Head of caudate nucleus (tissue), 42 donors: Measurements from ENCODE around the gene TMBIM1.
A peak's percentile ranks its signal among the peaks of the same experiment; 100 is the strongest.
"Not testable (repeated sequence)": the region's sequence is repeated elsewhere in the genome, so short reads cannot be mapped to it uniquely, and the experiment has no call there.

ENCODE experiments used
- DNase-seq, 42 donors: peaks; one replicate each; pipeline versions ENCODE4 v3.0.0 to v3.0.0-alpha.2; 2020 to 2021; ENCODE audit warnings: mixed read lengths in 7 of 42
- intact Hi-C: fragments of 100-400 bp; cut with DNase I; formaldehyde crosslinking; loops from one replicate; pipeline ENCODE4 v1.15.0; 2022

Gene TMBIM1

GRCh38 chr2:218320704-218321336, 28.5 kb upstream of the TMBIM1 start:
- intact Hi-C loops, result no loop called here
- no peak for DNase-seq

GRCh38 chr2:218319813-218320365, 27.6 kb upstream of the TMBIM1 start:
- DNase-seq, result no peak
- intact Hi-C loops, result no loop called here

GRCh38 chr2:218318241-218318640, 25.9 kb upstream of the TMBIM1 start:
- intact Hi-C loops, result no loop called here
- DNase-seq, result no peak

- no peak for DNase-seq
- intact Hi-C loops, result no loop called here
These were observed 25.5 kb upstream of the TMBIM1 start for GRCh38 chr2:218317835-218318234.

DNA sequence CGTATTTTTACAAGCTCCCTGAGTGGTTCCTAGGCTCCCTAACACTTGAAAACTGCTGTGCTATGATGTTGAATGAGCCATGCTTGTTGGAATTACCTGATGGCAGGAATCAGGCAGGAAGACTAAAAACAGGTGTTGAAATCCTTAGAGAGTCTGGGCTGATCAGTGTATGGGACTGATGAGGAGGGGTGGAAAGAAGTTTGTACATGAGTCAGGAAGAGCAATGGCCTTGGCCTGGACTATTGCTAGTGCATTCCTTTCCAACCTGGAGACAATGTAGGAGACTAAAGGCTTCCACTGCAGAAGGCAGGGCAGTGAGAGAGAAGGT, 25.0 kb upstream of the TMBIM1 start:
- intact Hi-C loops, result no loop called here
- DNase-seq, result no peak

GRCh38 chr2:218315397-218315796, 23.1 kb upstream of the TMBIM1 start:
- intact Hi-C loops, result no loop called here

GRCh38 chr2:218314764-218315163, 22.5 kb upstream of the TMBIM1 start:
- intact Hi-C loops, DNase-seq: not testable (repeated sequence)

More at GRCh38 chr2:218315397-218315796, 23.1 kb upstream of the TMBIM1 start:
- no peak for DNase-seq

GRCh38 chr2:218313356-218313755, 21.1 kb upstream of the TMBIM1 start:
- intact Hi-C loops, result no loop called here
- no peak for DNase-seq

DNA sequence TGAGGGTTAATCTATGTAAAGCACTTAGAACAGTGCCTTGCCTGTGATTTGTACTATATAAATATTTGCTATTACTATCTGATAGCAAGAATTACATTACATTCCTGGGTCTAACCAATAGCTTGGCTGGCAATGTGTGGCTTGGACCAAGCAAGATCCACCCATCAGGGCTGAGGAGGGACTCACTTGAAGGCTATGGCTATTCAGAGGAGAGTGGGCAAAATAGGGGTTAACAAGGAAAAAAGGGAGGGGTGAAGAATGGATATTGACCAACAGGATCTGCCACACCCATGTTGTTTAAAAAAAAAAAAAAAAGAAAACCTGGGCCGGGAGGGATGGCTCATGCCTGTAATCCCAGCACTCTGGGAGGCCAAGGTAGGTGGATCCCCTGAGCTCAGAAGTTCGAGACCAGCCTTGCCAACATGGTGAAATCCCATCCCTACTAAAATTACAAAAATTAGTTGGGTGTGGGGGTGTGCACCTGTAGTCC, 20.0 kb upstream of the TMBIM1 start:
- intact Hi-C loops, result no loop called here
- DNase-seq, result no peak

DNA sequence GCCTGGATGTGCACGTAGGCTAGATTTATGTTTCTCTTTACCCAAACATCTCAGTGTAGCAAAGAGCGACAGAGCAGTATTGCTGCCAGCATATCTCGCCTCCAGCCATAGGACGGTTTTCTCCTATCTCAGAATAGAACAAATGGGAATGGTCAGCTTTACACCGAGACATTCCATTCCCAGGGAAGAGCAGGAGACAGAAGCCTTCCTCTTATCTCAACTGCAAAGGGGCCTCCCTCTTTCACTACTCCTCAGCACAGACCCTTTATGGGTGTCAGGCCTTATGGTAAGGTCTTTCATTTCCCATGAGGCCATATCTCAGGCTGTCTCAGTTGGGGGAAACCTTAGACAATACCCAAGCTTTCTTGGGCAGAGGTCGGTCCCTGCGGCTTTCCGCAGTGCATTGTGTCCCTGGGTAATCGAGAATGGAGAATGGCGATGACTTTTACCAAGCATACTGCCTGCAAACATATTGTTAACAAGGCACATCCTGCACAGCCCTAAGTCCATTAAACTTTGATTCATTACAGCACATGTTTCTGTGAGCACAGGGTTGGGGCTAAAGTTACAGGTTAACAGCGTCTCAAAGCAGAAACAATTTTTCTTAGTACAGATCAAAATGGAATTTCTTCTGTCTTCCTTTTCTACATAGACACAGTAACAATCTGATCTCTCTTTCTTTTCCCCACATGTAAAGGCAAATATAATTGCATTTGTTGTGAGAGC, 19.4 kb upstream of the TMBIM1 start:
- intact Hi-C loops, DNase-seq: not testable (repeated sequence)

- DNase-seq, result no peak
These were observed 18.7 kb upstream of the TMBIM1 start for GRCh38 chr2:218310853-218311540.

GRCh38 chr2:218307415-218308090, 15.2 kb upstream of the TMBIM1 start:
- no peak for DNase-seq
- intact Hi-C loops, result loop anchor here (10.0 kb wide), 1 partner anchor 47 kb away; the partner anchor contains the start of gene CATIP

More at GRCh38 chr2:218310853-218311540, 18.7 kb upstream of the TMBIM1 start:
- intact Hi-C loops, result no loop called here

DNA sequence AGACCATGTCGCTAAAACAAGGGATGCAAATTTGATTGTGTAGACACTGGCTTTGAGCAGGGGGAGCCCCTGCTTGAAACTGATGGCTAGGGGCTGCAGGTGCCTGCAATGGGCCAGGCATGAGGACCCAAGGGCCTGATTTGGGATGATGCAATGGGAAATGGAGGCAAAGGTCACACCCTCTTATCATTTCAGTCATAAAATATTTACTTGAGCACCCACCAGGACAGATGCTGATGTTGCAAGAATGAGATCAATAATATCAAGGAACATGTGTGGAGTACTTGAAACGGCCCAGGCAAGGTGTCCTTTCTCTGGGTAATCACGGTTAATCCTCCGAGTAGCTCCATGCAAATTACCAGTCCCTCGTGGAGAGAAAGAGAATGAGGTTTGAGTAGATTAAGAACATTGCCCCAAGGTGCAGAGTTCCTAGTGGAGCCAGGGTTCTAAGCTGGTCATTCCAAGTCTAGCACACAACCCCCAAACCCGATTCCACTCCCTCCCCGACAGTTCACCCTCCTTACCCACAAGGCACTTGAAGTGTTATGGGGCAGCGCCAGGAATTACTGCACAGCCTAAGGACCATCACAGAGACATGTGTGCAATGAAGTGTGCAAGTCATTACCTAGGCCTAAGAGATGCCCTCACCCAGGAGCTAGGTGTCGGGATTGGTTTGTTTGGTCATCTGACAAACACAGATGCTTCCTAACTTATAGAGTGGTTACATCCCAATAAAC, 14.0 kb upstream of the TMBIM1 start:
- intact Hi-C loops, result loop anchor here (10.0 kb wide), 1 partner anchor 48 kb away; the partner anchor contains the start of gene CATIP
- DNase-seq, result no peak

- DNase-seq, result no peak
- intact Hi-C loops, result loop anchor here (10.0 kb wide), 1 partner anchor 49 kb away; the partner anchor contains the start of gene CATIP
These were observed 13.1 kb upstream of the TMBIM1 start for GRCh38 chr2:218305383-218305782.

DNA sequence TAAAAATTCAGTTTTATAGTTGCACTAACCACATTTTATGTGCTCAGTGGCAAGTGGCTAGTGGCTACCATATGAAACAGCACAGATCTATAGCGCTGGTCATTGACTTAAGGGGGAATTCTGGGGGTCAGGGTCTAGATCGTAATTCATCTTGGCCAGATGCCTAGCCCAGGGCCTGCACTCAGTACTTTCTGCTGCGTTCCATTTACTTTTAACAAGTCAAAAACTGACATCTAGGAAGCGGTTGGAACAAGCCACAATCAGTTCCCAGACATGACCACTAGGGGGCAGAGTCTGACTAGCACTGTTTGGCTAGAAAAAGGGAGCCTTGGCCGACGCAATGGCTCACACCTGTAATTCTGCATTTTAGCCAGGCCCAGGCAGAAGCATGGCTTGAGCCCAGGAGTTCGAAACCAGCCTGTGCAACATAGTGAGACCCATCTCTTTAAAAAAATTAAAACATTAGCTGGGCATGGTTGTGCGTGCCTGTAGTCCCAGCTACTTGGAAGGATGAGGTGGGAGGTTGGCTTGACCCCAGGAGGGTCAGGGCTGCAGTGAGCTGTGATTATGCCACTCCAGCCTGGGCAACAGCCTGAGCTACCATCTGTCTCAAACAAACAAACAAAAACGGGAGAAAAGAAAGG, 9.0 kb upstream of the TMBIM1 start:
- DNase-seq, result peak; percentile 47 to 95 (median 85)
- intact Hi-C loops, result loop anchor here (5.0 to 10.0 kb wide), 2 partner anchors 54 to 96 kb away; partner anchors contain the start of genes CATIP and CTDSP1

- no peak for DNase-seq
- intact Hi-C loops, result loop anchor here (5.0 to 10.0 kb wide), 2 partner anchors 55 to 97 kb away; partner anchors contain the start of genes CATIP and CTDSP1
These were observed 7.8 kb upstream of the TMBIM1 start for GRCh38 chr2:218300141-218300540.

- intact Hi-C loops, result no loop called here
- peak in 27 of 42 donors; percentile 18 to 75 (median 53) for DNase-seq
These were observed 6.1 kb upstream of the TMBIM1 start for GRCh38 chr2:218298314-218298875.
